Breast epithelium (tissue), 4 donors: ENCODE data around the gene CENPT. TPM values are rescaled to one million over a fixed set of nuclear protein-coding genes. Genes with fewer than 3 reads are reported as not detected.

ENCODE experiments used
- DNase-seq, 2 donors: peaks; one replicate each; pipeline ENCODE4 v3.0.0-alpha.2; 2019; ENCODE audit warnings: low spot score in 2 of 2
- H3K27ac ChIP-seq, 2 donors: fragments of 200-600 bp; sonication (generic) in 1 of 2; one replicate each; pipeline ENCODE4 v1.5.1; 2016 to 2019; ENCODE audit warnings: mild to moderate bottlenecking in 1 of 2
- H3K27me3 ChIP-seq, 2 donors: fragments of 200-600 bp; sonication (generic) in 1 of 2; one replicate each; pipeline versions ENCODE4 v1.5.1 to v1.6.0; 2017 to 2019; ENCODE audit warnings: control low read depth in 1 of 2, mild to moderate bottlenecking in 1 of 2
- H3K36me3 ChIP-seq: fragments of 200-600 bp; one replicate; pipeline ENCODE4 v1.5.1; 2019
- H3K4me1 ChIP-seq, 2 donors: fragments of 200-600 bp; sonication (generic); one replicate each; pipeline ENCODE4 v1.5.1; 2016 to 2019; ENCODE audit warnings: control low read depth in 1 of 2
- H3K4me3 ChIP-seq, 3 donors: fragments of 200-600 bp; sonication (generic); 1 replicate in 2 of 3; 2 replicates in 1 of 3; pipeline ENCODE4 v1.5.1; 2016 to 2019; ENCODE audit warnings: mild to moderate bottlenecking in 3 of 3, moderate library complexity in 2 of 3
- H3K9me3 ChIP-seq, 2 donors: fragments of 200-600 bp; sonication (generic) in 1 of 2; one replicate each; pipeline ENCODE4 v1.5.1; 2016 to 2019; ENCODE audit warnings: control low read depth in 1 of 2
- CTCF ChIP-seq, 3 donors: fragments of 450-650 bp; IDR thresholded peaks; one replicate each; pipeline ENCODE4 v1.5.1; 2016 to 2017; ENCODE audit warnings: antibody characterized with exemption in 3 of 3, mild to moderate bottlenecking in 3 of 3, moderate library complexity in 3 of 3
- POLR2A ChIP-seq: fragments of 450-650 bp; IDR thresholded peaks from one replicate; pipeline ENCODE4 v1.6.1; 2016; ENCODE audit warnings: antibody characterized with exemption, mild to moderate bottlenecking, moderate library complexity
- POLR2AphosphoS5 ChIP-seq, 3 donors: sonication (generic); formaldehyde crosslinking; IDR thresholded peaks; one replicate each; pipeline ENCODE4 v1.6.1; 2017; ENCODE audit warnings: antibody characterized with exemption in 3 of 3
- intact Hi-C: fragments of 100-400 bp; cut with DNase I; formaldehyde crosslinking; loops from one replicate; pipeline ENCODE4 v1.15.1; 2023; ENCODE audit warnings: low total_unique reads
- total RNA-seq, 3 donors: library from RNA; depleted of rRNA; stranded (reverse); fragments of >200 nt; gene quantifications; one replicate each; pipeline ENCODE4 v1.1.0, GENCODE V29; 2016

CENPT gene
- total RNA-seq, 3 donors from 2014 or later = 35.0 to 52.0 (median 51.5) TPM

GRCh38 chr16:67843343-67843765 is 4.1 kb downstream of the CENPT start:
- Histone ChIP-seq H3K4me1 (peaks cover 21 to 31% of the 10 kb centered on the region in 2 donors), H3K4me3 (peak overlapping the region; percentile 82 to 96 (median 84)), H3K27ac (peak overlapping the region; percentile 99 to 100), H3K27me3 (no peaks in the 10 kb centered on the region), H3K9me3 (no peaks in the 10 kb centered on the region), H3K36me3 (no peaks in the 10 kb centered on the region)
- no peak for TF ChIP-seq POLR2A
- no peak for TF ChIP-seq POLR2AphosphoS5 (IDR thresholded peaks at IDR 0.05)
- no peak for TF ChIP-seq CTCF (IDR thresholded peaks at IDR 0.05)
- DNase-seq = no peak
- intact Hi-C loops = no loop called here

- peak in 1 of 2 donors; percentile 30 for DNase-seq
- H3K4me3 ChIP-seq = peak overlapping the region; percentile 82 to 96 (median 84)
- no peaks in the 10 kb centered on the region for H3K27me3 ChIP-seq
- H3K9me3 ChIP-seq = no peaks in the 10 kb centered on the region
- H3K4me1 ChIP-seq = peaks cover 21 to 31% of the 10 kb centered on the region in 2 donors
- peak overlapping the region; percentile 99 to 100 for H3K27ac ChIP-seq
- TF ChIP-seq POLR2AphosphoS5 (IDR thresholded peaks at IDR 0.05) = no peak
- peak in 1 of 3 donors; percentile 8 for TF ChIP-seq CTCF (IDR thresholded peaks at IDR 0.05)
- no peak for TF ChIP-seq POLR2A
- intact Hi-C loops = no loop called here
- no peaks in the 10 kb centered on the region for H3K36me3 ChIP-seq
Measured at GRCh38 chr16:67842509-67843342, 4.8 kb downstream of the CENPT start.

- intact Hi-C loops = no loop called here
Measured at GRCh38 chr16:67841816-67842508, 5.5 kb downstream of the CENPT start, which contains the start of gene THAP11. TSS of gene THAP11 (plus strand) at chr16:67842320. CDS start at chr16:67842555, 235 bp downstream.

GRCh38 chr16:67841198-67841815 is 6.2 kb downstream of the CENPT start:
- Histone ChIP-seq H3K27me3 (no peaks in the 10 kb centered on the region), H3K27ac (peak overlapping the region; percentile 99 to 100), H3K4me1 (peaks cover 21 to 31% of the 10 kb centered on the region in 2 donors), H3K4me3 (peak overlapping the region; percentile 82 to 96 (median 84)), H3K9me3 (no peaks in the 10 kb centered on the region), H3K36me3 (no peaks in the 10 kb centered on the region)
- TF ChIP-seq POLR2AphosphoS5 (IDR thresholded peaks at IDR 0.05) = no peak
- TF ChIP-seq CTCF (IDR thresholded peaks at IDR 0.05) = no peak
- TF ChIP-seq POLR2A = no peak
- intact Hi-C loops = no loop called here
- no peak for DNase-seq

More at GRCh38 chr16:67841816-67842508, 5.5 kb downstream of the CENPT start, which contains the start of gene THAP11:
- Histone ChIP-seq H3K9me3 (no peaks in the 10 kb centered on the region), H3K27me3 (no peaks in the 10 kb centered on the region), H3K4me1 (peaks cover 21 to 31% of the 10 kb centered on the region in 2 donors), H3K4me3 (peak within 1 kb of the TSS; percentile 82 to 96 (median 84)), H3K36me3 (no peaks in the 10 kb centered on the region), H3K27ac (peak within 1 kb of the TSS; percentile 99 to 100)
- TF ChIP-seq POLR2A (no peak), CTCF (IDR thresholded peaks at IDR 0.05) (peak; percentile 90 to 95 (median 90)), POLR2AphosphoS5 (IDR thresholded peaks at IDR 0.05) (peak; percentile 58 to 83 (median 81))
- peak; percentile 92 to 95 for DNase-seq
